CD4-positive, alpha-beta T cell (primary cell): ENCODE data around the gene GALNT18. TPM values are rescaled to one million over a fixed set of nuclear protein-coding genes. Genes with fewer than 3 reads are reported as not detected.

Experiments used
- ATAC-seq: fragments of 200-7000 bp; cut with Tn5 transposase; one replicate; pipeline ENCODE4 v1.10.0; 2022; ENCODE audit warnings: mild to moderate bottlenecking; ENCODE audit not compliant: poor library complexity
- CTCF ChIA-PET: fragments of 350-600 bp; sonication (Branson Sonifier 250); formaldehyde crosslinking; loops from one replicate; lab custom pipeline; 2021; ENCODE audit warnings: antibody characterized with exemption, inconsistent platforms; lab: Charles Lee
- POLR2A ChIA-PET: fragments of 350-600 bp; sonication (Branson Sonifier 250); formaldehyde crosslinking; loops from one replicate; lab custom pipeline; 2021; ENCODE audit warnings: antibody characterized with exemption, inconsistent platforms; lab: Charles Lee
- DNase-seq, 14 experiments: peaks; one replicate each; pipeline ENCODE4 v3.0.0-alpha.2; 2013 to 2020; ENCODE audit warnings: mixed read lengths in 2 of 14
- H3K27ac ChIP-seq, 2 donors: one replicate each; pipeline versions ENCODE4 v1.5.1 to v1.7.0; 2013; ENCODE audit warnings: low read length in 2 of 2, low read depth in 1 of 2, mild to moderate bottlenecking in 1 of 2
- H3K27me3 ChIP-seq, 2 experiments: 1 replicate in 1 of 2; 2 replicates in 1 of 2; pipeline versions ENCODE4 v1.6.1 to v1.7.0; 2013; ENCODE audit warnings: low read length in 2 of 2, control low read depth in 1 of 2, mild to moderate bottlenecking in 1 of 2, moderate library complexity in 1 of 2; ENCODE audit not compliant: insufficient read depth in 2 of 2, control insufficient read depth in 1 of 2
- H3K36me3 ChIP-seq: one replicate; pipeline ENCODE4 v1.6.1; 2013; ENCODE audit warnings: low read length, control low read depth; ENCODE audit not compliant: insufficient read depth
- H3K4me1 ChIP-seq: one replicate; pipeline ENCODE4 v1.6.1; 2013; ENCODE audit warnings: low read length, control low read depth; ENCODE audit not compliant: insufficient read depth
- H3K4me3 ChIP-seq: one replicate; pipeline ENCODE4 v1.5.1; 2013; ENCODE audit warnings: mild to moderate bottlenecking, low read length, moderate library complexity
- H3K9me3 ChIP-seq, 2 experiments: 1 replicate in 1 of 2; 2 replicates in 1 of 2; pipeline versions ENCODE4 v1.6.1 to v1.7.0; 2013; ENCODE audit warnings: low read length in 2 of 2, mild to moderate bottlenecking in 2 of 2, control low read depth in 1 of 2, moderate library complexity in 1 of 2; ENCODE audit not compliant: control insufficient read depth in 1 of 2, insufficient read depth in 1 of 2
- H3K27ac Mint-ChIP-seq: one replicate; pipeline ENCODE4 v1.8.0; 2020; ENCODE audit warnings: mixed read lengths
- H3K27me3 Mint-ChIP-seq: one replicate; pipeline ENCODE4 v1.8.0; 2021; ENCODE audit warnings: mixed read lengths
- H3K36me3 Mint-ChIP-seq: one replicate; pipeline ENCODE4 v1.8.0; 2021; ENCODE audit warnings: low read depth, mixed read lengths
- H3K4me1 Mint-ChIP-seq: one replicate; pipeline ENCODE4 v1.8.0; 2021; ENCODE audit warnings: low read depth, mixed read lengths
- H3K4me3 Mint-ChIP-seq: one replicate; pipeline ENCODE4 v1.8.0; 2020; ENCODE audit warnings: mild to moderate bottlenecking, mixed read lengths
- H3K9me3 Mint-ChIP-seq: one replicate; pipeline ENCODE4 v1.8.0; 2020; ENCODE audit warnings: mixed read lengths
- intact Hi-C, 2 experiments: fragments of 100-400 bp; cut with DNase I in 1 of 2; cut with micrococcal nuclease in 1 of 2; formaldehyde crosslinking; loops; one replicate each; pipeline versions ENCODE4 v1.15.1 to v1.9.0; 2023 to 2025; cut with DNase I, micrococcal nuclease
- total RNA-seq, 174 experiments: library from RNA in 2 of 174; stranded (reverse) in 2 of 174; gene quantifications; one replicate each; pipeline ENCODE4 v1.2.3 and lab custom pipeline; 2021 to 2026
- TF ChIP-seq, protein P1 (sequence below): fragments of 200-600 bp; IDR thresholded peaks from one replicate; pipeline ENCODE4 v1.8.0; 2022; ENCODE audit warnings: antibody characterized with exemption, mild to moderate bottlenecking

GALNT18 gene
- total RNA-seq, 2 experiments from 2014 or later, result 0.08 TPM; not detected in 1

DNA sequence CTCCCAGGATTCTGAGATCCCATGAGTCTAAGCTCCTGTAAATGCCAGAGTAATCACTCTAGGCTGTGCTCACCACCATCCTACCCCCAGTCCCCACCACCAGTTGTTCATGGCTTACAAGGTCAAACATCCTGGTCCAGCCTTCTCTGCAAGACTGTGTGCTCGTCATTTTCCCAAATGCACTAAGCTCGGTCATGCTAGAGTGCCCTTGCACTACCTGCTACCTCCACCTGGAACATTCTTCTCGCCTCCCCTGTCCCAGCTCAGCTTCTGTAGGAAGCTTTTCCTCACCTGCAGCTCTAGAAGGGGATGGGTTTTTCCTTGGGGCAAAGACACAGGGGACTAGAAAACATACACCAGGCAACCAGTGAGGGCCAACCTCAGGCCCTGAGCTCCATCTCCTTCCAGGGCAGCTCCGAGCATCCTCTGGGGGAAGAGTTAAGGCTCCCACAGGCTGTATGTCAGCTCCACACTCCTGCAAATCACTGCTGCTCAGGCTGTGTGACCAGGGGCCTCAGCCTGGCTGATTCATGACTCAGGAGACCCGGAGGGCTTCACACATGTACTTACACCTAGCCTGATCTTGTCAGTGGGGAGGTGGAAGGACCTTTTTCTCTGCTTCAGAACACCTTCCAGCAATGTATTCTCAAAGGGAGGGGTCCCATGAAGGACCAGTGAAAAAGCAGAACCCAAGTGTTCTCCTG, 231.6 kb downstream of the GALNT18 start:
- TF ChIP-seq, protein P1, sequence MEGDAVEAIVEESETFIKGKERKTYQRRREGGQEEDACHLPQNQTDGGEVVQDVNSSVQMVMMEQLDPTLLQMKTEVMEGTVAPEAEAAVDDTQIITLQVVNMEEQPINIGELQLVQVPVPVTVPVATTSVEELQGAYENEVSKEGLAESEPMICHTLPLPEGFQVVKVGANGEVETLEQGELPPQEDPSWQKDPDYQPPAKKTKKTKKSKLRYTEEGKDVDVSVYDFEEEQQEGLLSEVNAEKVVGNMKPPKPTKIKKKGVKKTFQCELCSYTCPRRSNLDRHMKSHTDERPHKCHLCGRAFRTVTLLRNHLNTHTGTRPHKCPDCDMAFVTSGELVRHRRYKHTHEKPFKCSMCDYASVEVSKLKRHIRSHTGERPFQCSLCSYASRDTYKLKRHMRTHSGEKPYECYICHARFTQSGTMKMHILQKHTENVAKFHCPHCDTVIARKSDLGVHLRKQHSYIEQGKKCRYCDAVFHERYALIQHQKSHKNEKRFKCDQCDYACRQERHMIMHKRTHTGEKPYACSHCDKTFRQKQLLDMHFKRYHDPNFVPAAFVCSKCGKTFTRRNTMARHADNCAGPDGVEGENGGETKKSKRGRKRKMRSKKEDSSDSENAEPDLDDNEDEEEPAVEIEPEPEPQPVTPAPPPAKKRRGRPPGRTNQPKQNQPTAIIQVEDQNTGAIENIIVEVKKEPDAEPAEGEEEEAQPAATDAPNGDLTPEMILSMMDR, result no peak
- no peaks in the 10 kb centered on the region for H3K4me1 ChIP-seq
- no peaks in the 10 kb centered on the region for H3K36me3 ChIP-seq
- peaks cover 0 to 6% of the 10 kb centered on the region in 2 experiments for H3K27me3 ChIP-seq
- no peaks in the 10 kb centered on the region for H3K4me1 Mint-ChIP-seq
- H3K9me3 Mint-ChIP-seq, result no peaks in the 10 kb centered on the region
- no peaks in the 10 kb centered on the region for H3K36me3 Mint-ChIP-seq
- no peak overlapping the region for H3K27ac Mint-ChIP-seq
- CTCF ChIA-PET, result no interaction called here
- no peak overlapping the region for H3K27ac ChIP-seq
- no peak overlapping the region for H3K4me3 ChIP-seq
- intact Hi-C loops, result no loop called here
- H3K27me3 Mint-ChIP-seq, result no peaks in the 10 kb centered on the region
- no peak for ATAC-seq
- no peak for DNase-seq
- POLR2A ChIA-PET, result no interaction called here
- H3K4me3 Mint-ChIP-seq, result no peak overlapping the region
- H3K9me3 ChIP-seq, result no peaks in the 10 kb centered on the region

DNA sequence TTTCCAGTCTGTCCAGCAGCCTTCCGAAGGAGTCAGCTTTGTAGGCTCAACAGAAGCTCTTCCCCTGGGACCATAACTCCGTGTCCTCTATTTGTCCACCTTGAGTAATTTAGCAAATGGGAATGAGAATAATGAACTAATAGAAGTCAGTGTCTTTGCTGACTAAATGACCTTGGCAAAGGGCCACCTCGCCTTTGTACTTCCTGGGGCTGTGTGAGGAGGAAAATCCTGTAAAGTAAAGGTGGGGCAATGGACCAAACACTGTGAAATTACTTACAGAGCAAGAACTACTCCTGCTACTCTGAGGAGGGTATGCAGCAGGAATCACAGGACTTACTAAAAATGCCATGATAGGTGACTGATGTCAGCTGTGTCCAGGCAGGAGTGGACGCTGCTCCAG, 232.6 kb downstream of the GALNT18 start:
- CTCF ChIA-PET, result no interaction called here
- DNase-seq (no peak), ATAC-seq (no peak)
- POLR2A ChIA-PET, result no interaction called here
- H3K36me3 ChIP-seq, result no peaks in the 10 kb centered on the region
- no peaks in the 10 kb centered on the region for H3K9me3 ChIP-seq
- intact Hi-C loops, result no loop called here
- no peaks in the 10 kb centered on the region for H3K27me3 Mint-ChIP-seq
- H3K9me3 Mint-ChIP-seq, result no peaks in the 10 kb centered on the region
- H3K4me1 ChIP-seq, result no peaks in the 10 kb centered on the region
- H3K27ac ChIP-seq, result no peak overlapping the region
- TF ChIP-seq, protein P1, result no peak
- peaks cover 0 to 4% of the 10 kb centered on the region in 2 experiments for H3K27me3 ChIP-seq
- no peak overlapping the region for H3K4me3 Mint-ChIP-seq
- no peak overlapping the region for H3K4me3 ChIP-seq
- H3K36me3 Mint-ChIP-seq, result no peaks in the 10 kb centered on the region
- H3K27ac Mint-ChIP-seq, result no peak overlapping the region
- no peaks in the 10 kb centered on the region for H3K4me1 Mint-ChIP-seq

DNA sequence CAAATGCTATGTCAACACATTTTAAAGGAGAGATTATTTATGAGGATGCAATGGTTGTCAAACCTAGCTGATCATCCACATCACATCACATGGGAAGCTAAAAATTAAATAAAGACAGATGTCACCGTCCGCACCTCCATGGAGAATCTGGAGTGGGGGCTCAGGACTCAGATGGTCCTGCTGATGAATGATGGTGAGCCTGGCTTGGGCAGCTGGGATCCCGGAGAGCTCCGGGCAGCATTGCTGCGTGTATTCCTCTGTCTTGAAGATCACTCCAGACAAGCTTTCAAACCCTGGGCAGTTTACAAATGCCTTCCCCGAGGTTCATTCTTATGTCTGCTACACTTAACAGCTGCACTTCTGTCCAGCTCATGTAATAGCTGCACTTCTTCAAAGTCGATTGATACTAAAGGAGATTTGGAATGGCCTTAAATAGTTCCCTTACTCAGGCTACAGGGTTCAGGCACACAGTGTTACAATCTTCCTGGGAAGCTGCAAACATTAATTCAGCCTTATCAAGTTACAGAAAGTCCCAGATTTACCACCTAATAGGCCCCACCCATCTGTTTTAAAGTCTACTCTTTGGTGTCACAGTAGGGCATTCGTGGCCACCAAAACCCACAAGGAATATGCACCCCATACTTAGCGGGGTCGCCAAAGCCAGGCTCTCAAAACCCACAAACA, 234.0 kb downstream of the GALNT18 start:
- TF ChIP-seq, protein P1, result no peak
- Mint-ChIP-seq H3K36me3 (no peaks in the 10 kb centered on the region), H3K9me3 (no peaks in the 10 kb centered on the region), H3K4me3 (no peak overlapping the region), H3K27ac (no peak overlapping the region), H3K27me3 (no peaks in the 10 kb centered on the region), H3K4me1 (no peaks in the 10 kb centered on the region)
- intact Hi-C loops, result no loop called here
- CTCF ChIA-PET, result no interaction called here
- Histone ChIP-seq H3K4me3 (no peak overlapping the region), H3K9me3 (no peaks in the 10 kb centered on the region), H3K36me3 (no peaks in the 10 kb centered on the region), H3K27ac (no peak overlapping the region), H3K4me1 (no peaks in the 10 kb centered on the region), H3K27me3 (peaks cover 0 to 2% of the 10 kb centered on the region in 2 experiments)
- POLR2A ChIA-PET, result no interaction called here
- no peak for ATAC-seq
- no peak for DNase-seq
